HCT116 (cell line): ENCODE data around the gene STAB1. TPM values are rescaled to one million over a fixed set of nuclear protein-coding genes. Genes with fewer than 3 reads are reported as not detected.

Source experiments
- ATAC-seq: fragments of 200-7000 bp; cut with Tn5 transposase; 2 replicates; pipeline ENCODE4 v1.9.1; 2020; ENCODE audit warnings: mild to moderate bottlenecking, moderate library complexity
- BruUV-seq: library from RNA; stranded (reverse); fragments of 400-500 nt; replicated peaks from 2 replicates; lab custom pipeline; 2021; lab: Mats Ljungman, UMichigan
- CTCF ChIA-PET: fragments of 300-600 bp; sonication (Branson Sonifier 250); formaldehyde crosslinking; loops from one replicate; lab custom pipeline; 2021; ENCODE audit warnings: antibody characterized with exemption; lab: Charles Lee
- POLR2A ChIA-PET: fragments of 300-600, 350-600 bp; sonication (Branson Sonifier 250); formaldehyde crosslinking; loops from one replicate; lab custom pipeline; 2021; ENCODE audit warnings: antibody characterized with exemption; lab: Charles Lee
- RAD21 ChIA-PET, 2 experiments: fragments of 300-600 bp; sonication (Branson Sonifier 250); formaldehyde crosslinking; loops; one replicate each; lab custom pipeline; 2023; ENCODE audit warnings: low total read pairs in 2 of 2; ENCODE audit not compliant: uncharacterized antibody in 2 of 2, unreplicated experiment in 2 of 2, low non-redundant PET in 1 of 2; lab: Charles Lee
- DNase-seq: peaks from one replicate; pipeline ENCODE4 v3.0.0-alpha.2; 2010; ENCODE audit warnings: low read depth, low spot score
- H2AFZ ChIP-seq: fragments of 200-600 bp; shearing (Covaris generic), sonication (generic); 2 replicates; pipeline ENCODE4 v1.6.1; 2017; ENCODE audit warnings: low read depth, mixed run types, mixed read lengths, antibody characterized with exemption, low read length; ENCODE audit not compliant: poor library complexity, severe bottlenecking
- H3K27ac ChIP-seq: 2 replicates; pipeline ENCODE4 v1.5.1; 2012; ENCODE audit warnings: low read depth, low read length
- H3K27me3 ChIP-seq: fragments of 200-600 bp; sonication (generic); 2 replicates; pipeline ENCODE4 v1.6.1; 2016; ENCODE audit warnings: mixed run types, low read length, mixed read lengths; ENCODE audit not compliant: insufficient read depth
- H3K36me3 ChIP-seq, 2 experiments: fragments of 200-500 bp in 1 of 2; fragments of 200-600 bp in 1 of 2; sonication (Bioruptor generic) in 1 of 2; sonication (generic) in 1 of 2; 2 replicates each; pipeline versions ENCODE4 v1.5.1 to v1.6.1; 2014 to 2016; ENCODE audit warnings: low read length in 2 of 2, inconsistent platforms in 1 of 2, mixed read lengths in 1 of 2, mixed run types in 1 of 2; ENCODE audit not compliant: insufficient read depth in 2 of 2, control insufficient read depth in 1 of 2
- H3K4me1 ChIP-seq, 2 experiments: fragments of 200-600 bp in 1 of 2; sonication (generic) in 1 of 2; 2 replicates each; pipeline versions ENCODE4 v1.5.1 to v1.6.1; 2012 to 2017; ENCODE audit warnings: low read length in 2 of 2, inconsistent platforms in 1 of 2, mild to moderate bottlenecking in 1 of 2, mixed read lengths in 1 of 2, mixed run types in 1 of 2, moderate library complexity in 1 of 2; ENCODE audit not compliant: insufficient read depth in 2 of 2, control insufficient read depth in 1 of 2
- H3K4me2 ChIP-seq: fragments of 200-600 bp; sonication (generic); 2 replicates; pipeline ENCODE4 v1.6.1; 2017; ENCODE audit warnings: mixed run types, low read length, mixed read lengths
- H3K4me3 ChIP-seq, 2 experiments: fragments of 200-600 bp in 1 of 2; sonication (generic) in 1 of 2; replicated peaks in 1 of 2; 2 replicates each; pipeline ENCODE4 v1.5.1; 2011 to 2016; ENCODE audit warnings: low read length in 2 of 2, control low read depth in 1 of 2, low read depth in 1 of 2, mild to moderate bottlenecking in 1 of 2, mixed read lengths in 1 of 2, mixed run types in 1 of 2
- H3K79me2 ChIP-seq: fragments of 200-600 bp; sonication (generic); 2 replicates; pipeline ENCODE4 v1.6.1; 2017; ENCODE audit warnings: mild to moderate bottlenecking, mixed run types, low read length, moderate library complexity, mixed read lengths; ENCODE audit not compliant: insufficient read depth
- H3K9ac ChIP-seq: fragments of 200-600 bp; sonication (generic); 2 replicates; pipeline ENCODE4 v1.6.1; 2016; ENCODE audit warnings: low read length, mixed read lengths
- H3K9me2 ChIP-seq: fragments of 200-600 bp; sonication (generic), shearing (Covaris generic); 2 replicates; pipeline ENCODE4 v1.6.1; 2017; ENCODE audit warnings: mixed run types, mild to moderate bottlenecking, moderate library complexity; ENCODE audit not compliant: insufficient read depth
- H3K9me3 ChIP-seq, 2 experiments: fragments of 200-500 bp in 1 of 2; fragments of 200-600 bp in 1 of 2; sonication (Bioruptor generic) in 1 of 2; sonication (generic) in 1 of 2; 2 replicates each; pipeline ENCODE4 v1.6.1; 2014 to 2017; ENCODE audit warnings: low read length in 2 of 2, mixed read lengths in 2 of 2, inconsistent platforms in 1 of 2, low read depth in 1 of 2, mild to moderate bottlenecking in 1 of 2, mixed run types in 1 of 2, moderate library complexity in 1 of 2; ENCODE audit not compliant: control insufficient read depth in 1 of 2, insufficient read depth in 1 of 2
- H4K20me1 ChIP-seq: fragments of 200-600 bp; sonication (generic), shearing (Covaris generic); 2 replicates; pipeline ENCODE4 v1.6.1; 2017; ENCODE audit warnings: mixed run types, mild to moderate bottlenecking, moderate library complexity; ENCODE audit not compliant: insufficient read depth
- CBX3 ChIP-seq: IDR thresholded peaks from 2 replicates; pipeline ENCODE4 v1.6.1; 2012; ENCODE audit warnings: low read depth
- CEBPB ChIP-seq: IDR thresholded peaks from 2 replicates; pipeline ENCODE4 v1.6.1; 2012; ENCODE audit warnings: low read depth
- EGR1 ChIP-seq: IDR thresholded peaks from 2 replicates; pipeline ENCODE4 v1.6.1; 2012; ENCODE audit warnings: low read depth
- ELF1 ChIP-seq: IDR thresholded peaks from 2 replicates; pipeline ENCODE4 v1.6.1; 2012; ENCODE audit warnings: low read depth, borderline replicate concordance
- EZH2 ChIP-seq: fragments of 200-600 bp; sonication (generic); IDR thresholded peaks from 2 replicates; pipeline ENCODE4 v1.6.1; 2017; ENCODE audit warnings: antibody characterized with exemption, mixed run types
- EZH2phosphoT487 ChIP-seq: fragments of 200-600 bp; IDR thresholded peaks from 2 replicates; pipeline ENCODE4 v1.6.1; 2018; ENCODE audit warnings: antibody characterized with exemption, borderline replicate concordance
- JUND ChIP-seq: IDR thresholded peaks from 2 replicates; pipeline ENCODE4 v1.6.1; 2012
- POLR2A ChIP-seq: IDR thresholded peaks from 2 replicates; pipeline ENCODE4 v1.7.0; 2011; ENCODE audit warnings: borderline replicate concordance; ENCODE audit not compliant: insufficient read depth, insufficient read length; ENCODE audit errors: extremely low read depth
- POLR2AphosphoS5 ChIP-seq: IDR thresholded peaks from 2 replicates; pipeline ENCODE4 v1.6.1; 2011; ENCODE audit warnings: mild to moderate bottlenecking, low read depth, low read length, moderate library complexity
- SIN3A ChIP-seq: IDR thresholded peaks from 2 replicates; pipeline ENCODE4 v1.6.1; 2012; ENCODE audit warnings: low read depth
- TCF7L2 ChIP-seq: IDR thresholded peaks from 2 replicates; pipeline ENCODE4 v1.7.0; 2011; ENCODE audit warnings: borderline replicate concordance, inconsistent platforms; ENCODE audit not compliant: insufficient read depth, insufficient read length; ENCODE audit errors: extremely low read depth
- ZFX ChIP-seq: fragments of 450-650 bp; IDR thresholded peaks from 2 replicates; pipeline ENCODE4 v1.6.1; 2017
- ZNF274 ChIP-seq: fragments of 200-500 bp; sonication (Bioruptor generic); IDR thresholded peaks from 2 replicates; pipeline ENCODE4 v1.6.1; 2014; ENCODE audit warnings: mild to moderate bottlenecking, low read depth, low read length, inconsistent platforms
- intact Hi-C: fragments of 100-400 bp; cut with micrococcal nuclease; formaldehyde crosslinking; loops from 2 replicates; pipeline ENCODE4 v1.10.0; 2022
- total RNA-seq: library from RNA; stranded (reverse); gene quantifications from one replicate; pipeline ENCODE4 v1.2.1, GENCODE V29; 2021; ENCODE audit not compliant: unreplicated experiment
- TF ChIP-seq, protein P1 (sequence below): IDR thresholded peaks from 2 replicates; pipeline ENCODE4 v1.6.1; 2012; ENCODE audit warnings: low read depth
- TF ChIP-seq, protein P2 (sequence below): IDR thresholded peaks from 2 replicates; pipeline ENCODE4 v1.6.1; 2011; ENCODE audit warnings: mild to moderate bottlenecking, low read length, moderate library complexity; ENCODE audit not compliant: insufficient replicate concordance; ENCODE audit errors: extremely low read depth
- TF ChIP-seq, protein P3 (sequence below): IDR thresholded peaks from 2 replicates; pipeline ENCODE4 v1.6.1; 2012
- TF ChIP-seq, protein P4 (sequence below), 3 experiments: fragments of 200-600 bp in 1 of 3; sonication (generic) in 1 of 3; IDR thresholded peaks in 2 of 3; conservative IDR thresholded peaks in 1 of 3; 2 replicates each; pipeline ENCODE4 v1.5.1; 2012 to 2017; ENCODE audit warnings: low read depth in 2 of 3, low read length in 2 of 3, antibody characterized with exemption in 1 of 3, borderline replicate concordance in 1 of 3, control low read depth in 1 of 3, mild to moderate bottlenecking in 1 of 3, mixed read lengths in 1 of 3, mixed run types in 1 of 3, moderate library complexity in 1 of 3; ENCODE audit not compliant: insufficient read depth in 1 of 3
- TF ChIP-seq, protein P5 (sequence below): IDR thresholded peaks from 2 replicates; pipeline ENCODE4 v1.6.1; 2012

STAB1 gene
- total RNA-seq, 1 experiment from 2014 or later = 0.44 TPM

DNA sequence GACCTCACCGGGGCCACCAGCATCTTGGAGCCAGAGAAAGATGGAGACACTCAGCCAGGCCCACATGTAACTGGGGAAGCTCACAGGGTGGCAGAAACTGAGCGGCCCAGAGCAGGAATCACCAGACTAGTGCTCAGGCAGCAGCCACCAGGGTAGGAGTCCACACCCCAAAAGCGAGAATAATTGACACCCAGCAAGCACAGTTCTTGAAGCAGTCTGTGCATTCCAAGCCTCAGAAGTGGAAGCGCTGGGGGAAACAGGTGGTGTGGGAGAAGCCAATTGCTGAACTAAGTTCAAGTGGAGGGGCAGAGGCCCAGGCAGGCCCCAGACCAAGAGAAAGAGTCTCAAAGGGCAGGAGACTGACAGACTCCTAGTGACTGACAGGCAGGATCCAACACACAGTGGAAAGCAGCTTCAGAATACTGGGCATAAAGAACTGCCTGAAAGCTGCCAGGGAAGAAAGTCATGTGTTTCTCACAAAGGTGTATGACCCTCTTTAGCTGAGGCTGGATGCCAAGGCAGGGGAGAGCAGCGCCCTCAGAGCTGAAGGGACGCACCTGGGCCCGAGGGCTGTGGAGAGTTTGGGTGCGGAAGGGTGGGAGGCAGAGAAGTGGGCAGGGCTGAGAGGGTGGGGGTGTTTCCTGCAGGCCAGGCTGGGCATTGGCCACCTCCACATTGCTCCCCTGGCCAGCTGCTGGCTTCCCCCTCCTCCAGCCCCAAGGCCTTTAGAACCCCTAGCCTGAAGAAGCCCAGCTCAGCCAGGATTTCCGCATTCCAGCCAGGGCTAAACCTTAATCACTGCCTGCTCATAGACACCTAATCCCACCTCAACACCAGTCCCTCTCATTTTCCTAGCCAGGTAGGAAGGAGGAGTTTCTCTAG, 30.8 kb downstream of the STAB1 start:
- H2AFZ ChIP-seq = no peak overlapping the region
- no peak overlapping the region for H3K9ac ChIP-seq
- no peaks in the 10 kb centered on the region for H3K27me3 ChIP-seq
- ATAC-seq (no peak), DNase-seq (no peak)
- H3K79me2 ChIP-seq = peaks cover 6% of the 10 kb centered on the region; the same call in 1 of the 2 replicates
- ChIA-PET RAD21 (no interaction called here), CTCF (no interaction called here), POLR2A (interaction anchor here (2.7 kb wide), 1 partner anchor 10 kb away, joined by 13 read pairs; the partner anchor contains the start of gene UQCC5)
- H4K20me1 ChIP-seq = no peaks in the 10 kb centered on the region
- intact Hi-C loops = no loop called here
- no peaks in the 10 kb centered on the region for H3K9me2 ChIP-seq
- H3K4me1 ChIP-seq = 0 out of 4 replicates have a peak, but pooled peaks cover 0 to under 1% of the 10 kb centered on the region in 2 experiments
- H3K4me3 ChIP-seq = no peak overlapping the region
- no TSS peak for BruUV-seq
- H3K4me2 ChIP-seq = no peak overlapping the region
- no peaks in the 10 kb centered on the region for H3K9me3 ChIP-seq
- peak overlapping the region; percentile 18; the same call in 1 of the 2 replicates for H3K27ac ChIP-seq
- H3K36me3 ChIP-seq = peaks cover 11 to 17% of the 10 kb centered on the region in 2 experiments
- TF ChIP-seq CEBPB (no peak), ZFX (no peak), JUND (no peak), CBX3 (no peak), POLR2A (no peak), EZH2 (no peak), ELF1 (no peak), EGR1 (no peak), TCF7L2 (no peak), ZNF274 (no peak), EZH2phosphoT487 (no peak), SIN3A (no peak), POLR2AphosphoS5 (no peak)
- TF ChIP-seq, protein P1, sequence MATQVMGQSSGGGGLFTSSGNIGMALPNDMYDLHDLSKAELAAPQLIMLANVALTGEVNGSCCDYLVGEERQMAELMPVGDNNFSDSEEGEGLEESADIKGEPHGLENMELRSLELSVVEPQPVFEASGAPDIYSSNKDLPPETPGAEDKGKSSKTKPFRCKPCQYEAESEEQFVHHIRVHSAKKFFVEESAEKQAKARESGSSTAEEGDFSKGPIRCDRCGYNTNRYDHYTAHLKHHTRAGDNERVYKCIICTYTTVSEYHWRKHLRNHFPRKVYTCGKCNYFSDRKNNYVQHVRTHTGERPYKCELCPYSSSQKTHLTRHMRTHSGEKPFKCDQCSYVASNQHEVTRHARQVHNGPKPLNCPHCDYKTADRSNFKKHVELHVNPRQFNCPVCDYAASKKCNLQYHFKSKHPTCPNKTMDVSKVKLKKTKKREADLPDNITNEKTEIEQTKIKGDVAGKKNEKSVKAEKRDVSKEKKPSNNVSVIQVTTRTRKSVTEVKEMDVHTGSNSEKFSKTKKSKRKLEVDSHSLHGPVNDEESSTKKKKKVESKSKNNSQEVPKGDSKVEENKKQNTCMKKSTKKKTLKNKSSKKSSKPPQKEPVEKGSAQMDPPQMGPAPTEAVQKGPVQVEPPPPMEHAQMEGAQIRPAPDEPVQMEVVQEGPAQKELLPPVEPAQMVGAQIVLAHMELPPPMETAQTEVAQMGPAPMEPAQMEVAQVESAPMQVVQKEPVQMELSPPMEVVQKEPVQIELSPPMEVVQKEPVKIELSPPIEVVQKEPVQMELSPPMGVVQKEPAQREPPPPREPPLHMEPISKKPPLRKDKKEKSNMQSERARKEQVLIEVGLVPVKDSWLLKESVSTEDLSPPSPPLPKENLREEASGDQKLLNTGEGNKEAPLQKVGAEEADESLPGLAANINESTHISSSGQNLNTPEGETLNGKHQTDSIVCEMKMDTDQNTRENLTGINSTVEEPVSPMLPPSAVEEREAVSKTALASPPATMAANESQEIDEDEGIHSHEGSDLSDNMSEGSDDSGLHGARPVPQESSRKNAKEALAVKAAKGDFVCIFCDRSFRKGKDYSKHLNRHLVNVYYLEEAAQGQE = no peak
- TF ChIP-seq, protein P2, sequence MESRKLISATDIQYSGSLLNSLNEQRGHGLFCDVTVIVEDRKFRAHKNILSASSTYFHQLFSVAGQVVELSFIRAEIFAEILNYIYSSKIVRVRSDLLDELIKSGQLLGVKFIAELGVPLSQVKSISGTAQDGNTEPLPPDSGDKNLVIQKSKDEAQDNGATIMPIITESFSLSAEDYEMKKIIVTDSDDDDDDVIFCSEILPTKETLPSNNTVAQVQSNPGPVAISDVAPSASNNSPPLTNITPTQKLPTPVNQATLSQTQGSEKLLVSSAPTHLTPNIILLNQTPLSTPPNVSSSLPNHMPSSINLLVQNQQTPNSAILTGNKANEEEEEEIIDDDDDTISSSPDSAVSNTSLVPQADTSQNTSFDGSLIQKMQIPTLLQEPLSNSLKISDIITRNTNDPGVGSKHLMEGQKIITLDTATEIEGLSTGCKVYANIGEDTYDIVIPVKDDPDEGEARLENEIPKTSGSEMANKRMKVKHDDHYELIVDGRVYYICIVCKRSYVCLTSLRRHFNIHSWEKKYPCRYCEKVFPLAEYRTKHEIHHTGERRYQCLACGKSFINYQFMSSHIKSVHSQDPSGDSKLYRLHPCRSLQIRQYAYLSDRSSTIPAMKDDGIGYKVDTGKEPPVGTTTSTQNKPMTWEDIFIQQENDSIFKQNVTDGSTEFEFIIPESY = no peak
- TF ChIP-seq, protein P3, sequence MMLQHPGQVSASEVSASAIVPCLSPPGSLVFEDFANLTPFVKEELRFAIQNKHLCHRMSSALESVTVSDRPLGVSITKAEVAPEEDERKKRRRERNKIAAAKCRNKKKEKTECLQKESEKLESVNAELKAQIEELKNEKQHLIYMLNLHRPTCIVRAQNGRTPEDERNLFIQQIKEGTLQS = no peak
- TF ChIP-seq, protein P4, sequence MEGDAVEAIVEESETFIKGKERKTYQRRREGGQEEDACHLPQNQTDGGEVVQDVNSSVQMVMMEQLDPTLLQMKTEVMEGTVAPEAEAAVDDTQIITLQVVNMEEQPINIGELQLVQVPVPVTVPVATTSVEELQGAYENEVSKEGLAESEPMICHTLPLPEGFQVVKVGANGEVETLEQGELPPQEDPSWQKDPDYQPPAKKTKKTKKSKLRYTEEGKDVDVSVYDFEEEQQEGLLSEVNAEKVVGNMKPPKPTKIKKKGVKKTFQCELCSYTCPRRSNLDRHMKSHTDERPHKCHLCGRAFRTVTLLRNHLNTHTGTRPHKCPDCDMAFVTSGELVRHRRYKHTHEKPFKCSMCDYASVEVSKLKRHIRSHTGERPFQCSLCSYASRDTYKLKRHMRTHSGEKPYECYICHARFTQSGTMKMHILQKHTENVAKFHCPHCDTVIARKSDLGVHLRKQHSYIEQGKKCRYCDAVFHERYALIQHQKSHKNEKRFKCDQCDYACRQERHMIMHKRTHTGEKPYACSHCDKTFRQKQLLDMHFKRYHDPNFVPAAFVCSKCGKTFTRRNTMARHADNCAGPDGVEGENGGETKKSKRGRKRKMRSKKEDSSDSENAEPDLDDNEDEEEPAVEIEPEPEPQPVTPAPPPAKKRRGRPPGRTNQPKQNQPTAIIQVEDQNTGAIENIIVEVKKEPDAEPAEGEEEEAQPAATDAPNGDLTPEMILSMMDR (IDR thresholded peaks at IDR 0.05 in 2 of 3, conservative IDR thresholded peaks at IDR 0.05 in 1 of 3; ENCODE audit: borderline replicate concordance in 1 of 3, insufficient read depth in 1 of 3, low read depth in 2 of 3, low read length in 2 of 3) = no peak
- TF ChIP-seq, protein P5, sequence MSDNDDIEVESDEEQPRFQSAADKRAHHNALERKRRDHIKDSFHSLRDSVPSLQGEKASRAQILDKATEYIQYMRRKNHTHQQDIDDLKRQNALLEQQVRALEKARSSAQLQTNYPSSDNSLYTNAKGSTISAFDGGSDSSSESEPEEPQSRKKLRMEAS = no peak
